C4-2B (cell line): ENCODE results near the gene ATP1B2.
"Not testable (repeated sequence)": the region's sequence is repeated elsewhere in the genome, so short reads cannot be mapped to it uniquely, and the experiment has no call there.

Experiments used
- H3K27ac ChIP-seq: fragments of 450-650 bp; 2 replicates; pipeline ENCODE4 v1.5.1; 2017
- CTCF ChIP-seq: fragments of 450-650 bp; conservative IDR thresholded peaks from 2 replicates; pipeline ENCODE4 v1.5.1; 2017; ENCODE audit warnings: mild to moderate bottlenecking
- ZFX ChIP-seq: fragments of 450-650 bp; IDR thresholded peaks from 2 replicates; pipeline ENCODE4 v1.6.1; 2017

Gene ATP1B2

GRCh38 chr17:7636163-7636562, 14.6 kb upstream of the ATP1B2 start:
- H3K27ac ChIP-seq = no peak overlapping the region
- TF ChIP-seq ZFX (no peak), CTCF (no peak)

GRCh38 chr17:7640783-7641182, 9.9 kb upstream of the ATP1B2 start:
- no peak overlapping the region for H3K27ac ChIP-seq
- no peak for TF ChIP-seq CTCF
- no peak for TF ChIP-seq ZFX

- not testable (repeated sequence) for H3K27ac ChIP-seq
These were observed 9.1 kb upstream of the ATP1B2 start for GRCh38 chr17:7641635-7642034.

- no peak overlapping the region for H3K27ac ChIP-seq
- TF ChIP-seq ZFX = no peak
- no peak for TF ChIP-seq CTCF
These were observed 6.0 kb upstream of the ATP1B2 start for GRCh38 chr17:7644775-7645174.

- no peak overlapping the region for H3K27ac ChIP-seq
- TF ChIP-seq ZFX (no peak), CTCF (no peak)
These were observed 4.3 kb upstream of the ATP1B2 start for GRCh38 chr17:7646457-7646856.

- TF ChIP-seq CTCF (no peak), ZFX (no peak)
These were observed 3.7 kb upstream of the ATP1B2 start for GRCh38 chr17:7647018-7647417.

GRCh38 chr17:7651097-7651664, 455 bp downstream of the ATP1B2 start:
- no peak overlapping the region for H3K27ac ChIP-seq
- TF ChIP-seq CTCF (no peak), ZFX (no peak)

More at GRCh38 chr17:7647018-7647417, 3.7 kb upstream of the ATP1B2 start:
- no peak overlapping the region for H3K27ac ChIP-seq

GRCh38 chr17:7651665-7652387, 1.1 kb downstream of the ATP1B2 start:
- no peak for TF ChIP-seq CTCF
- no peak for TF ChIP-seq ZFX

More at GRCh38 chr17:7651665-7652387, 1.1 kb downstream of the ATP1B2 start:
- H3K27ac ChIP-seq = no peak overlapping the region
